Subcutaneous preadipocyte (primary cell): ENCODE measurements around the gene HOXA10. TPM values are rescaled to one million over a fixed set of nuclear protein-coding genes. Genes with fewer than 3 reads are reported as not detected.

ENCODE experiments used
- small RNA-seq: library from RNA; depleted of rRNA; stranded (forward); fragments of <200 nt; gene quantifications from one replicate; pipeline ENCODE3, GENCODE V24; 2012
- total RNA-seq: library from RNA; depleted of rRNA; stranded (reverse); fragments of >200 nt; gene quantifications from 2 replicates; pipeline ENCODE4 v1.2.3, GENCODE V29; 2012

The HOXA10 gene
- 9.9 and 11.3 TPM in 2 replicates for total RNA-seq

GRCh38 chr7:27173956-27174873, at the start of gene HOXA10:
Gene HOXA10 (minus strand): TSS chr7:27174320. CDS start chr7:27174306, 14 bp downstream.

GRCh38 chr7:27199849-27200760, 26.0 kb upstream of the HOXA10 start, which contains the start of gene HOXA13:
Gene HOXA13 (minus strand): TSS chr7:27200091. CDS start chr7:27200077, 14 bp downstream.

GRCh38 chr7:27185013-27185853, 11.1 kb upstream of the HOXA10 start, which contains the start of gene HOXA11:
Gene HOXA11 (minus strand): TSS chr7:27185232. CDS start chr7:27185144, 88 bp downstream.

GRCh38 chr7:27165089-27165995, 8.8 kb downstream of the HOXA10 start, which contains the start of gene HOXA9:
Gene HOXA9 (minus strand): TSS chr7:27165537. CDS start chr7:27165457, 80 bp downstream.

GRCh38 chr7:27156508-27156898, 17.6 kb downstream of the HOXA10 start, which contains the start of gene HOXA7:
Gene HOXA7 (minus strand): TSS chr7:27156675. CDS start chr7:27156545, 130 bp downstream.

GRCh38 chr7:27151931-27152815, 21.9 kb downstream of the HOXA10 start, which contains the start of gene HOXA3:
Gene HOXA3 (minus strand): TSS chr7:27152583. CDS start chr7:27110640, 41,943 bp downstream.

GRCh38 chr7:27147199-27148030, 26.7 kb downstream of the HOXA10 start, which contains the start of gene HOXA6:
Gene HOXA6 (minus strand): TSS chr7:27147774. CDS start chr7:27147749, 25 bp downstream.

GRCh38 chr7:27143023-27143949, 30.8 kb downstream of the HOXA10 start, which contains the start of gene HOXA5:
Gene HOXA5 (minus strand): TSS chr7:27143681. CDS start chr7:27143607, 74 bp downstream.

GRCh38 chr7:27130540-27131389, 43.4 kb downstream of the HOXA10 start, which contains the start of gene HOXA4:
Gene HOXA4 (minus strand): TSS chr7:27130757. CDS start chr7:27130733, 24 bp downstream.

Small RNAs within 50 kb of the gene (small RNA-seq; reads per million reads assigned to genes)
- gene AC004080.5: not detected
- not detected for gene RF02140
- gene RF02141: not detected

Other genes starting within 250 kb of the HOXA10 start
- 0.73 and 1.4 TPM in 2 replicates for gene HOXA1, start 78.3 kb downstream of the HOXA10 start, total RNA-seq
- gene HOXA2, start 71.6 kb downstream of the HOXA10 start, total RNA-seq: 0.39 and 0.73 TPM in 2 replicates
- gene HOXA4, start 43.6 kb downstream of the HOXA10 start, total RNA-seq: 1.4 and 1.5 TPM in 2 replicates
- gene HOXA5, start 30.6 kb downstream of the HOXA10 start, total RNA-seq: 6.5 and 9.9 TPM in 2 replicates
- 7.8 and 8.8 TPM in 2 replicates for gene HOXA6, start 26.5 kb downstream of the HOXA10 start, total RNA-seq
- 3.7 and 6.1 TPM in 2 replicates for gene HOXA3, start 21.7 kb downstream of the HOXA10 start, total RNA-seq
- 2.2 and 2.7 TPM in 2 replicates for gene HOXA7, start 17.6 kb downstream of the HOXA10 start, total RNA-seq
- 8.8 and 15.2 TPM in 2 replicates for gene HOXA9, start 8.8 kb downstream of the HOXA10 start, total RNA-seq
- 4.8 and 5.3 TPM in 2 replicates for gene HOXA11, start 10.9 kb upstream of the HOXA10 start, total RNA-seq
- 0.20 and 0.37 TPM in 2 replicates for gene HOXA13, start 25.8 kb upstream of the HOXA10 start, total RNA-seq
- gene EVX1, start 68.5 kb upstream of the HOXA10 start, total RNA-seq: not detected in 2 replicates